ENCODE measurements around the gene VAV1. TPM values are rescaled to one million over a fixed set of nuclear protein-coding genes. Genes with fewer than 3 reads are reported as not detected.
A peak's percentile ranks its signal among the peaks of the same experiment; 100 is the strongest.

The VAV1 gene
- total RNA-seq, 1 donor from 2014 or later: 90.4 TPM

- intact Hi-C loops (cut with micrococcal nuclease): no loop called here
- H3K36me3 Mint-ChIP-seq (ENCODE audit: low read depth): peaks cover 32% of the 10 kb centered on the region
- peaks cover 4% of the 10 kb centered on the region for H3K9me3 Mint-ChIP-seq
- peaks cover 39% of the 10 kb centered on the region for H3K4me1 Mint-ChIP-seq (ENCODE audit: low read depth)
- no peaks in the 10 kb centered on the region for H3K27me3 Mint-ChIP-seq (ENCODE audit: insufficient read depth)
- H3K4me3 Mint-ChIP-seq: no peak overlapping the region
- H3K27ac Mint-ChIP-seq: peak overlapping the region; percentile 13
- no peak for DNase-seq (ENCODE audit: low spot score)
These were observed 34.8 kb downstream of the VAV1 start for GRCh38 chr19:6807291-6807690.

- Mint-ChIP-seq H3K4me3 (no peak overlapping the region), H3K27ac (no peak overlapping the region), H3K27me3 (ENCODE audit: insufficient read depth) (no peaks in the 10 kb centered on the region), H3K9me3 (peaks cover 4% of the 10 kb centered on the region), H3K36me3 (ENCODE audit: low read depth) (peaks cover 32% of the 10 kb centered on the region), H3K4me1 (ENCODE audit: low read depth) (peaks cover 40% of the 10 kb centered on the region)
- no peak for DNase-seq (ENCODE audit: low spot score)
- intact Hi-C loops (cut with micrococcal nuclease): no loop called here
These were observed 36.0 kb downstream of the VAV1 start for GRCh38 chr19:6808494-6808893.

GRCh38 chr19:6809262-6809661 lies 36.8 kb downstream of the VAV1 start:
- no peaks in the 10 kb centered on the region for H3K27me3 Mint-ChIP-seq (ENCODE audit: insufficient read depth)
- intact Hi-C loops (cut with micrococcal nuclease): no loop called here
- H3K4me3 Mint-ChIP-seq: no peak overlapping the region
- H3K27ac Mint-ChIP-seq: peak overlapping the region; percentile 40
- H3K4me1 Mint-ChIP-seq (ENCODE audit: low read depth): peaks cover 41% of the 10 kb centered on the region
- peaks cover 32% of the 10 kb centered on the region for H3K36me3 Mint-ChIP-seq (ENCODE audit: low read depth)
- H3K9me3 Mint-ChIP-seq: peaks cover 4% of the 10 kb centered on the region
- no peak for DNase-seq (ENCODE audit: low spot score)

GRCh38 chr19:6811378-6811777 lies 38.9 kb downstream of the VAV1 start:
- no peaks in the 10 kb centered on the region for H3K27me3 Mint-ChIP-seq (ENCODE audit: insufficient read depth)
- peaks cover 51% of the 10 kb centered on the region for H3K4me1 Mint-ChIP-seq (ENCODE audit: low read depth)
- H3K36me3 Mint-ChIP-seq (ENCODE audit: low read depth): peaks cover 33% of the 10 kb centered on the region

GRCh38 chr19:6811906-6812305 lies 39.4 kb downstream of the VAV1 start:
- intact Hi-C loops (cut with micrococcal nuclease): no loop called here
- H3K27ac Mint-ChIP-seq: peak overlapping the region; percentile 49
- DNase-seq (ENCODE audit: low spot score): no peak

More at GRCh38 chr19:6811378-6811777, 38.9 kb downstream of the VAV1 start:
- Mint-ChIP-seq H3K27ac (peak overlapping the region; percentile 37), H3K4me3 (no peak overlapping the region), H3K9me3 (peaks cover 4% of the 10 kb centered on the region)
- no peak for DNase-seq (ENCODE audit: low spot score)
- intact Hi-C loops (cut with micrococcal nuclease): no loop called here

GRCh38 chr19:6812612-6813011 lies 40.1 kb downstream of the VAV1 start:
- intact Hi-C loops (cut with micrococcal nuclease): no loop called here
- H3K27me3 Mint-ChIP-seq (ENCODE audit: insufficient read depth): no peaks in the 10 kb centered on the region
- H3K36me3 Mint-ChIP-seq (ENCODE audit: low read depth): peaks cover 31% of the 10 kb centered on the region
- DNase-seq (ENCODE audit: low spot score): no peak
- peaks cover 51% of the 10 kb centered on the region for H3K4me1 Mint-ChIP-seq (ENCODE audit: low read depth)
- no peak overlapping the region for H3K27ac Mint-ChIP-seq
- peaks cover 7% of the 10 kb centered on the region for H3K9me3 Mint-ChIP-seq
- no peak overlapping the region for H3K4me3 Mint-ChIP-seq

More at GRCh38 chr19:6811906-6812305, 39.4 kb downstream of the VAV1 start:
- Mint-ChIP-seq H3K36me3 (ENCODE audit: low read depth) (peaks cover 31% of the 10 kb centered on the region), H3K9me3 (peaks cover 4% of the 10 kb centered on the region), H3K4me3 (no peak overlapping the region), H3K4me1 (ENCODE audit: low read depth) (peaks cover 51% of the 10 kb centered on the region), H3K27me3 (ENCODE audit: insufficient read depth) (no peaks in the 10 kb centered on the region)

- Mint-ChIP-seq H3K4me1 (ENCODE audit: low read depth) (peaks cover 53% of the 10 kb centered on the region), H3K27ac (no peak overlapping the region), H3K27me3 (ENCODE audit: insufficient read depth) (no peaks in the 10 kb centered on the region), H3K36me3 (ENCODE audit: low read depth) (peaks cover 32% of the 10 kb centered on the region), H3K4me3 (no peak overlapping the region), H3K9me3 (peaks cover 9% of the 10 kb centered on the region)
- intact Hi-C loops (cut with micrococcal nuclease): loop anchor here (1.0 kb wide), 3 partner anchors 11 to 40 kb away; no protein-coding TSS in a partner anchor
- no peak for DNase-seq (ENCODE audit: low spot score)
These were observed 41.2 kb downstream of the VAV1 start for GRCh38 chr19:6813659-6814058.

- Mint-ChIP-seq H3K9me3 (peaks cover 14% of the 10 kb centered on the region), H3K27ac (peak overlapping the region; percentile 72), H3K36me3 (ENCODE audit: low read depth) (peaks cover 39% of the 10 kb centered on the region), H3K27me3 (ENCODE audit: insufficient read depth) (no peaks in the 10 kb centered on the region), H3K4me1 (ENCODE audit: low read depth) (peaks cover 33% of the 10 kb centered on the region), H3K4me3 (no peak overlapping the region)
- intact Hi-C loops (cut with micrococcal nuclease): no loop called here
- DNase-seq (ENCODE audit: low spot score): no peak
These were observed 44.7 kb downstream of the VAV1 start for GRCh38 chr19:6817179-6817578.

- H3K36me3 Mint-ChIP-seq (ENCODE audit: low read depth): peaks cover 35% of the 10 kb centered on the region
- peak overlapping the region; percentile 4 for H3K27ac Mint-ChIP-seq
- intact Hi-C loops (cut with micrococcal nuclease): no loop called here
- no peak overlapping the region for H3K4me3 Mint-ChIP-seq
- no peak for DNase-seq (ENCODE audit: low spot score)
- H3K9me3 Mint-ChIP-seq: peaks cover 14% of the 10 kb centered on the region
- H3K27me3 Mint-ChIP-seq (ENCODE audit: insufficient read depth): no peaks in the 10 kb centered on the region
- peaks cover 24% of the 10 kb centered on the region for H3K4me1 Mint-ChIP-seq (ENCODE audit: low read depth)
These were observed 45.7 kb downstream of the VAV1 start for GRCh38 chr19:6818246-6818645.

GRCh38 chr19:6819323-6819722 lies 46.8 kb downstream of the VAV1 start:
- peaks cover 15% of the 10 kb centered on the region for H3K4me1 Mint-ChIP-seq (ENCODE audit: low read depth)
- DNase-seq (ENCODE audit: low spot score): no peak
- peaks cover 14% of the 10 kb centered on the region for H3K9me3 Mint-ChIP-seq
- no peak overlapping the region for H3K4me3 Mint-ChIP-seq
- peak overlapping the region; percentile 50 for H3K27ac Mint-ChIP-seq
- peaks cover 43% of the 10 kb centered on the region for H3K36me3 Mint-ChIP-seq (ENCODE audit: low read depth)
- intact Hi-C loops (cut with micrococcal nuclease): no loop called here
- no peaks in the 10 kb centered on the region for H3K27me3 Mint-ChIP-seq (ENCODE audit: insufficient read depth)

GRCh38 chr19:6820237-6820636 lies 47.7 kb downstream of the VAV1 start:
- no peak for DNase-seq (ENCODE audit: low spot score)
- Mint-ChIP-seq H3K4me3 (no peak overlapping the region), H3K27ac (no peak overlapping the region), H3K4me1 (ENCODE audit: low read depth) (peaks cover 9% of the 10 kb centered on the region), H3K27me3 (ENCODE audit: insufficient read depth) (no peaks in the 10 kb centered on the region), H3K36me3 (ENCODE audit: low read depth) (peaks cover 52% of the 10 kb centered on the region), H3K9me3 (peaks cover 14% of the 10 kb centered on the region)
- intact Hi-C loops (cut with micrococcal nuclease): no loop called here

- Mint-ChIP-seq H3K9me3 (peaks cover 14% of the 10 kb centered on the region), H3K4me3 (no peak overlapping the region), H3K27ac (no peak overlapping the region), H3K27me3 (ENCODE audit: insufficient read depth) (no peaks in the 10 kb centered on the region), H3K36me3 (ENCODE audit: low read depth) (peaks cover 50% of the 10 kb centered on the region), H3K4me1 (ENCODE audit: low read depth) (peaks cover 5% of the 10 kb centered on the region)
- DNase-seq (ENCODE audit: low spot score): no peak
- intact Hi-C loops (cut with micrococcal nuclease): no loop called here
These were observed 49.3 kb downstream of the VAV1 start for GRCh38 chr19:6821639-6822310.

- intact Hi-C loops (cut with micrococcal nuclease): no loop called here
- Mint-ChIP-seq H3K27me3 (ENCODE audit: insufficient read depth) (no peaks in the 10 kb centered on the region), H3K27ac (no peak overlapping the region), H3K36me3 (ENCODE audit: low read depth) (peaks cover 51% of the 10 kb centered on the region), H3K4me3 (no peak overlapping the region), H3K9me3 (peaks cover 13% of the 10 kb centered on the region), H3K4me1 (ENCODE audit: low read depth) (peaks cover 5% of the 10 kb centered on the region)
- DNase-seq (ENCODE audit: low spot score): no peak
These were observed 49.8 kb downstream of the VAV1 start for GRCh38 chr19:6822311-6822670.
